Colonic mucosa (tissue), 4 donors: ENCODE data around the gene SNUPN. TPM values are rescaled to one million over a fixed set of nuclear protein-coding genes. Genes with fewer than 3 reads are reported as not detected.

Experiments used
- DNase-seq: peaks from one replicate; pipeline ENCODE4 v3.0.0-alpha.2; 2020
- H3K27ac ChIP-seq: fragments of 200-600 bp; one replicate; pipeline ENCODE4 v1.8.0; 2021
- H3K27me3 ChIP-seq: fragments of 200-600 bp; one replicate; pipeline ENCODE4 v1.8.0; 2021
- H3K36me3 ChIP-seq: fragments of 200-600 bp; one replicate; pipeline ENCODE4 v1.8.0; 2021
- H3K4me1 ChIP-seq: fragments of 200-600 bp; one replicate; pipeline ENCODE4 v1.8.0; 2021; ENCODE audit warnings: mild to moderate bottlenecking
- H3K4me3 ChIP-seq: fragments of 200-600 bp; one replicate; pipeline ENCODE4 v1.8.0; 2021
- H3K9ac ChIP-seq, 2 donors: one replicate each; pipeline ENCODE4 v1.7.0; 2013; ENCODE audit warnings: control low read depth in 2 of 2, low read depth in 2 of 2, low read length in 2 of 2
- H3K9me3 ChIP-seq: fragments of 200-600 bp; one replicate; pipeline ENCODE4 v1.8.0; 2021
- intact Hi-C: fragments of 100-400 bp; cut with DNase I; formaldehyde crosslinking; loops from one replicate; pipeline ENCODE4 v1.14.1; 2022
- total RNA-seq, 2 donors: library from RNA; stranded (reverse); fragmentation: NEBNext Ultra II Directional in 1 of 2; extraction: Animal tissue kit (Norgen Biotek cat#: 25700) in 1 of 2; gene quantifications; one replicate each; pipeline ENCODE4 v1.2.1, GENCODE V29; 2021
- TF ChIP-seq, protein P1 (sequence below): fragments of 200-600 bp; IDR thresholded peaks from one replicate; pipeline ENCODE4 v1.8.0; 2022; ENCODE audit warnings: antibody characterized with exemption, mild to moderate bottlenecking
- donor health status: healthy.
- donor health status: DM: no; HTN: no; CAD: no.
- donor health status: DM: no; HTN: no; CAD: no.

SNUPN gene
- total RNA-seq, 2 donors from 2014 or later = 19.1 to 20.7 TPM

DNA sequence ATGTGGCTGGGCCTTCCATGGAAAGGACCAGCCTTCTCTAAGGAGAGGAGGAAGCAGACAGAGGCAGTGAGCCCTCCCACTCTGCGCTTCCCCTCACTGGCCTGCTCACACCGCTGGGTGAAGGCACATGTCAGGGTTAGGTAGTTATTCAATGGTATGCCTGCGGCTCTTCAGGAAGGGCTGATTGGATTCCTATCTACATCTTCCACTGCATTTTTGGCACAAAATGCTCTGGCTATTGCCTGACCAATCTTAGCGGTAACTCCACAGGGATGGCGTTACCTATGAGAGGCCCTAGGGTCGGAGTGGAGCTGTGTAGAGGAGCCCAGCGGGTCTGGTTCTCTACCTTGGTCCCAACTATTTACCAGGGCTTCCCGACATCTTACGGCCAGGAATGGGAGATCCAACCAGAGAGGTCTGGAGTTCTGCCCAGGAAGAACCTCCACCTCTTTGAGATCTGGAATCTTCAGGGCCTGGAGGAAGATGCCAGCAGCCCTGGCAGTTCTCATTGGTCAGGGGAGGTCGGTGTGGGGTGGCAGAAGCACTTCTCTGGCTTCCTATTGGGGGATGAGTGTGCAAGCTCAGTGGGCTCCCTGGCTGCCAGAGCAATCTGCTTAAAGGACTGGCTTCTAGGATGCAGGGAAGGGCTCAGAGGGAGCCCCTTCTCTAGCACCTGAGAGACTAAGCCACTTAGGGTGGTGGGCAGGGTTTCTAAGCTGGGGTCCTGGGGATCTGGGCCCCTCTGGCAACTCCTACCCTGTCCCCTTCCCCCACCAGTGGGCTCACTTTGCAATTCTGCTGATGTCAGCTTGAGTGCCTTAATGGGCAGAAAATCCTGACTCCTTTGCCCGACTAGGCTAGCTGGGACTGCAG lies 46.4 kb upstream of the SNUPN start:
- TF ChIP-seq, protein P1, sequence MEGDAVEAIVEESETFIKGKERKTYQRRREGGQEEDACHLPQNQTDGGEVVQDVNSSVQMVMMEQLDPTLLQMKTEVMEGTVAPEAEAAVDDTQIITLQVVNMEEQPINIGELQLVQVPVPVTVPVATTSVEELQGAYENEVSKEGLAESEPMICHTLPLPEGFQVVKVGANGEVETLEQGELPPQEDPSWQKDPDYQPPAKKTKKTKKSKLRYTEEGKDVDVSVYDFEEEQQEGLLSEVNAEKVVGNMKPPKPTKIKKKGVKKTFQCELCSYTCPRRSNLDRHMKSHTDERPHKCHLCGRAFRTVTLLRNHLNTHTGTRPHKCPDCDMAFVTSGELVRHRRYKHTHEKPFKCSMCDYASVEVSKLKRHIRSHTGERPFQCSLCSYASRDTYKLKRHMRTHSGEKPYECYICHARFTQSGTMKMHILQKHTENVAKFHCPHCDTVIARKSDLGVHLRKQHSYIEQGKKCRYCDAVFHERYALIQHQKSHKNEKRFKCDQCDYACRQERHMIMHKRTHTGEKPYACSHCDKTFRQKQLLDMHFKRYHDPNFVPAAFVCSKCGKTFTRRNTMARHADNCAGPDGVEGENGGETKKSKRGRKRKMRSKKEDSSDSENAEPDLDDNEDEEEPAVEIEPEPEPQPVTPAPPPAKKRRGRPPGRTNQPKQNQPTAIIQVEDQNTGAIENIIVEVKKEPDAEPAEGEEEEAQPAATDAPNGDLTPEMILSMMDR = no peak
- Histone ChIP-seq H3K27me3 (no peaks in the 10 kb centered on the region), H3K4me1 (peaks cover 5% of the 10 kb centered on the region), H3K36me3 (no peaks in the 10 kb centered on the region), H3K9me3 (no peaks in the 10 kb centered on the region), H3K27ac (no peak overlapping the region), H3K4me3 (no peak overlapping the region), H3K9ac (no peak overlapping the region)
- DNase-seq = no peak
- intact Hi-C loops = no loop called here

DNA sequence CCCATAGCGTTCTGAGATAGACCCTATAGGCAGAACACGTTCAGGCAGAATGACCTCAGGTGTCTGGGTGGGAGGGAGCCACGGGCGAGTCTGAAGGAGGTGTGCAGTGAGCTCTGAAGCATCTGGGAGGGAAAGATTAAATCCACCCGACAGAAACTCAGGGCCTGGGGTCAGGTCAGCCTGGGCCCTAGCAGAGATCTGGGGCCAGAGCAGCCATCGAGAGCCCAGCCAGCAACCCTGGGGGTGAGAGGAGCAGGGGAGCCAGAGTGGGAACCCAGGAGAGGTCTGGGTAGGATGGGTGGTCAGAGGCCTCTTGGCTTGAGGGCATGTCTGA lies 44.3 kb upstream of the SNUPN start:
- Histone ChIP-seq H3K4me1 (peaks cover 11% of the 10 kb centered on the region), H3K9me3 (no peaks in the 10 kb centered on the region), H3K9ac (no peak overlapping the region), H3K36me3 (no peaks in the 10 kb centered on the region), H3K4me3 (no peak overlapping the region), H3K27ac (no peak overlapping the region), H3K27me3 (no peaks in the 10 kb centered on the region)
- intact Hi-C loops = no loop called here
- DNase-seq = no peak
- TF ChIP-seq, protein P1 = no peak

DNA sequence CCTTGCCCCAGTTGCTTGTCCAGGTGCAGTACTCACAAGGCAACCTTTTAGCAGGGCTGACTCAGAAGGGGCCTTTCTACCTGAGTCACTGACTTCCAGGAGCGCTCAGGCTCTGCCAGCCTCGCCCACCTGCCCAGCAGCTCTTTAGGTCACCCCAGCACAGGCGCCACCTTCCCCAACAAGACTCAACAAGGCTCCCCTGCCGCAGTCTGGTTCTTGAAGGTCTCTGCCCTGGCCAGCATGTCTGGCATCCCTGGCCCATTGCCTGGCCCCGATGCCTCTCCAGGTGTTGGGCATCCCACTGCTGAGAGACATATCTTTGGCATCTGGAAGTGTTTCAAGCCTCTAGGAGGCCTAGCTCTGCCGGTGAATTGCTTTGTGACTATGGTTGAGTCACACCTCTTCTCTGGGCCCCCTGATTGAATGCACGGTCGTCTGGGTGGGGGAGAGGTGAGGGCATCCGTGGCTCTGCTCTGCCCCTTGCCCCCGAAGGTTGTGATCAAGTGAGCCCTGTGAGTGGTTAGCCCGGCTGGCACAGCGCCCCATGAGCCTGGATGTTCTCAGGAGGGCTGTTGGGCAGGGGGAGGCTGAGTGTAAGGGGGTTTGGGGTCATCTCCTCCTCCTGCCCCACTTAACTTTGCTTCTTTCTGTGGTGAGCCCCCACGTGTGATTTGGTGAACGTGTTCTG lies 43.8 kb upstream of the SNUPN start:
- TF ChIP-seq, protein P1 = no peak
- no peak for DNase-seq
- Histone ChIP-seq H3K36me3 (no peaks in the 10 kb centered on the region), H3K27me3 (no peaks in the 10 kb centered on the region), H3K4me3 (no peak overlapping the region), H3K9me3 (no peaks in the 10 kb centered on the region), H3K9ac (no peak overlapping the region), H3K27ac (no peak overlapping the region), H3K4me1 (peaks cover 11% of the 10 kb centered on the region)
- intact Hi-C loops = no loop called here

DNA sequence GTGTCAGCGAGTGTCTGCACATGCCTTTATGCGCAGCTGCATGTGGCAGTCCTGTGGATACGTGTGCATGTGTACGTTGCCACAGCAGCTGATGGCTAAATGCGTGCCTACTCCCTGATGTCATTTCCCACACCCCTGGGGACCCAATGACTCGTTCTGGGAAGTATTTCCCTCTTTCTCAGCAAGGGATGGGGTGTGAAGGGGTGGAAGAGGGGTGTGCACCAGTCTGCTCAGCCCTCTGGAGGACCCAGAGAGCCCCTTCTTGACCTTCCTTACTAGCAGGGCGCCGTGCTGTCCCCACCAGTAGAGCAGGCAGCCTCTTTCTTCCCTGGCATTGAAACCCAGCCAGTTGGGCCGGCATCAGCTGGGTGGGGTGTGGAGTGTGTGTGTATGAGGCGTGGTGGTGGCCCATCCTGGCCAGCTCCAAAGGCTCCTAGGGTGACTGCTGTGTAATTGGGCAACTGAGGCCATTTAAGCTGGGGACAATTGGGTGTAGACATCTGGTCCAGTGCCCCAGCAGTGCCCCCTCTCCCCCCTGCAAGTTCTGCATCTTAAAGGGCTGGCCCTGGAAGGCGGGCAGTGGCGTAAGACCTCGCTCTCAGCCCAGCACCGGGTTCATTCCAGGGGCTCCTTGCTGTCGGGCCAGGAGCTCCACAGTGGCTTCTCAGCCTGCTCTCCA lies 41.4 kb upstream of the SNUPN start:
- Histone ChIP-seq H3K36me3 (no peaks in the 10 kb centered on the region), H3K9ac (peak overlapping the region; percentile 30 to 70), H3K4me3 (no peak overlapping the region), H3K27ac (peak overlapping the region; percentile 75), H3K4me1 (peaks cover 17% of the 10 kb centered on the region), H3K9me3 (no peaks in the 10 kb centered on the region), H3K27me3 (no peaks in the 10 kb centered on the region)
- intact Hi-C loops = no loop called here
- TF ChIP-seq, protein P1 = no peak
- DNase-seq = peak; percentile 81

DNA sequence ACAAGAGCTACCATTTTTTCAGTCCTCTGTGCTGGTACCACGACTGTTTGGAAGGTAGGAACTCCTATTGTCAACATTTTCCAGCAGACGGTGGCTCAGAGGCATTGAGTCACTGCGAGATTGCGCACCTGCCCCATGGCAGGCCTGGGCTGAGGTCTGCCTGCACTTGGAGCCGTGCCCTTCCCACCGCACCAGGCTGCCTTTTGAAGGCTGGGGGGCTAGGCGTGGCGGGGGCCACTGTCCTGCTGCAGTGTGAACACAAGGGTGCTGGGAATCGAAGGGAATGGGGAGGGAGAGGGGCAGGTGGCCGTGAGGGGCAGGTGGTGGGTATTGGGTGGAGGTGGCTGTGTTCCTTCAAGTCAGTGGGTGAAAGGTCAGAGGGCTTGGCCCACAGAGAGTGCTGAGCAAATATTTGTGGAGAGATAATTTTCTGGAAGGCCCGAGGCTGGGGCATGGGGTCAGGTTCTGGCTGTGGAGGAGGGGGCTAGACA lies 38.5 kb upstream of the SNUPN start:
- peak; percentile 78 for DNase-seq
- Histone ChIP-seq H3K27me3 (no peaks in the 10 kb centered on the region), H3K4me3 (no peak overlapping the region), H3K9ac (peak overlapping the region; percentile 28 to 58), H3K36me3 (no peaks in the 10 kb centered on the region), H3K9me3 (no peaks in the 10 kb centered on the region), H3K4me1 (peaks cover 23% of the 10 kb centered on the region), H3K27ac (peak overlapping the region; percentile 75)
- intact Hi-C loops = no loop called here
- TF ChIP-seq, protein P1 = no peak
